Measurements from ENCODE around the gene SFSWAP. TPM values are rescaled to one million over a fixed set of nuclear protein-coding genes. Genes with fewer than 3 reads are reported as not detected.

Gene SFSWAP
- total and polyA plus RNA-seq, 2 of the 8 experiments (the other 6 are each of a cell fraction or from before 2014, with no cell fraction given) = 36.5 to 49.5 TPM

DNA sequence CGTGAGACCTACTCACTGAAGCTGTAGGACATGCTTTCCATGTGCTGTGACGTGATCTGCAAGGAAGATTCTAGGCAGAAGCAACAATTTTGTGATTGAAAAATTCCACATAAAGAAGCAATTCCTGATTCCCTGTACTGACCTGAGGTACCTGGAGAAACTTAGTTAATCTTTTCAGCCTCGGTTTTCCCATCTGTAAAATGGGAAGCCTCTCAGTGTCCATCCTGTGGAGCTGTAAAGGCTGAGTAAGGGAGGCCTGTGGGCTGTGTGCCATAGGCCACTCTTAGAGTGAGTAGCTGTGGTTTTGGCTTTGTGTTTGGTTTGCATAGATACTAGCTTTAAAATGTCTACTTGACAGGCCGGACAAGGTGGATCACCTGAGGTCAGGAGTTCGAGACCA is 50.7 kb downstream of the SFSWAP start:
- POLR2A ChIA-PET (ENCODE audit: partially characterized antibody) = no interaction called here
- no peak for TF ChIP-seq CBX5 (IDR thresholded peaks at IDR 0.05; ENCODE audit: low read depth, low read length)
- no peak for TF ChIP-seq YY1 (IDR thresholded peaks at IDR 0.05; ENCODE audit: low read depth, low read length)
- TF ChIP-seq, protein P1, sequence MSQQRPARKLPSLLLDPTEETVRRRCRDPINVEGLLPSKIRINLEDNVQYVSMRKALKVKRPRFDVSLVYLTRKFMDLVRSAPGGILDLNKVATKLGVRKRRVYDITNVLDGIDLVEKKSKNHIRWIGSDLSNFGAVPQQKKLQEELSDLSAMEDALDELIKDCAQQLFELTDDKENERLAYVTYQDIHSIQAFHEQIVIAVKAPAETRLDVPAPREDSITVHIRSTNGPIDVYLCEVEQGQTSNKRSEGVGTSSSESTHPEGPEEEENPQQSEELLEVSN (IDR thresholded peaks at IDR 0.05) = no peak
- TF ChIP-seq, protein P2, sequence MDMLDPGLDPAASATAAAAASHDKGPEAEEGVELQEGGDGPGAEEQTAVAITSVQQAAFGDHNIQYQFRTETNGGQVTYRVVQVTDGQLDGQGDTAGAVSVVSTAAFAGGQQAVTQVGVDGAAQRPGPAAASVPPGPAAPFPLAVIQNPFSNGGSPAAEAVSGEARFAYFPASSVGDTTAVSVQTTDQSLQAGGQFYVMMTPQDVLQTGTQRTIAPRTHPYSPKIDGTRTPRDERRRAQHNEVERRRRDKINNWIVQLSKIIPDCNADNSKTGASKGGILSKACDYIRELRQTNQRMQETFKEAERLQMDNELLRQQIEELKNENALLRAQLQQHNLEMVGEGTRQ (IDR thresholded peaks at IDR 0.05; ENCODE audit: low read length) = no peak
- TF ChIP-seq GTF2F1 (IDR thresholded peaks at IDR 0.05; ENCODE audit: borderline replicate concordance, low read depth, low read length) = no peak
- TF ChIP-seq, protein P3, sequence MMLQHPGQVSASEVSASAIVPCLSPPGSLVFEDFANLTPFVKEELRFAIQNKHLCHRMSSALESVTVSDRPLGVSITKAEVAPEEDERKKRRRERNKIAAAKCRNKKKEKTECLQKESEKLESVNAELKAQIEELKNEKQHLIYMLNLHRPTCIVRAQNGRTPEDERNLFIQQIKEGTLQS (IDR thresholded peaks at IDR 0.05; ENCODE audit: insufficient read depth, low read depth, low read length) = no peak
- TF ChIP-seq SRF (IDR thresholded peaks at IDR 0.05; ENCODE audit: low read depth, low read length) = no peak
- TF ChIP-seq, protein P4, sequence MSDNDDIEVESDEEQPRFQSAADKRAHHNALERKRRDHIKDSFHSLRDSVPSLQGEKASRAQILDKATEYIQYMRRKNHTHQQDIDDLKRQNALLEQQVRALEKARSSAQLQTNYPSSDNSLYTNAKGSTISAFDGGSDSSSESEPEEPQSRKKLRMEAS (IDR thresholded peaks at IDR 0.05) = no peak
- TF ChIP-seq BRCA1 (IDR thresholded peaks at IDR 0.05; ENCODE audit: low read depth, low read length) = no peak

More for the DNA sequence above, 50.7 kb downstream of the SFSWAP start:
- no peak overlapping the region for H2BK20ac ChIP-seq (ENCODE audit: low read length)
- FAIRE-seq = no peak
- no peak overlapping the region for H4K8ac ChIP-seq (ENCODE audit: extremely low read depth, insufficient read depth, low read length)
- 90% methylated on average over 5 of the region's 5 CpGs; no CpG with 5 or more reads in 1 of the 2 experiments for WGBS, 2 experiments (ENCODE audit: extremely low coverage in 1 of 2, insufficient coverage in 1 of 2, insufficient read length in 1 of 2, insufficient replicate concordance in 2 of 2, low coverage in 1 of 2, low lambda C conversion rate in 2 of 2, missing lambda C conversion rate in 1 of 2)
- H3K4me1 ChIP-seq (replicated peaks in 1 of 4; ENCODE audit: control insufficient read depth in 3 of 4, insufficient read depth in 4 of 4, low read length in 3 of 4) = no peaks in the 10 kb centered on the region
- no peaks in the 10 kb centered on the region for H3K9me3 ChIP-seq (ENCODE audit: insufficient read depth in 2 of 2, low read depth in 1 of 2, low read length in 1 of 2)
- H2BK5ac ChIP-seq (ENCODE audit: low read depth, low read length) = no peak overlapping the region
- H2BK15ac ChIP-seq (ENCODE audit: low read length) = no peak overlapping the region
- no peak overlapping the region for H2AK5ac ChIP-seq (ENCODE audit: low read depth, low read length)
- CTCF ChIA-PET (ENCODE audit: partially characterized antibody) = interaction anchor here (1.0 to 1.4 kb wide), 3 partner anchors 15 to 307 kb away, joined by 3 to 4 read pairs (median 4); no protein-coding TSS in a partner anchor
- H3K4ac ChIP-seq (replicated peaks; ENCODE audit: insufficient read length, low read depth, low read length) = no peak overlapping the region
- H3K56ac ChIP-seq (replicated peaks; ENCODE audit: insufficient read length, low read depth, low read length) = no peak overlapping the region
- no peak overlapping the region for H2BK12ac ChIP-seq (ENCODE audit: low read depth, low read length)
- no peak overlapping the region for H3K23ac ChIP-seq (ENCODE audit: insufficient read length)
- H3K18ac ChIP-seq (ENCODE audit: extremely low read depth, low read length) = no peak overlapping the region
- peaks cover 15 to 52% (median 35%) of the 10 kb centered on the region in 4 experiments for H3K36me3 ChIP-seq (ENCODE audit: control insufficient read depth in 2 of 4, insufficient read depth in 4 of 4, low read length in 3 of 4)
- no peaks in the 10 kb centered on the region for H3K79me2 ChIP-seq (ENCODE audit: control insufficient read depth in 1 of 2, insufficient read depth in 2 of 2, low read length in 2 of 2)
- no peak overlapping the region for H3K14ac ChIP-seq (ENCODE audit: insufficient read length)
- no peak overlapping the region for H4K5ac ChIP-seq (ENCODE audit: insufficient read length, low read depth, low read length)
- no peak overlapping the region for H3K27ac ChIP-seq (ENCODE audit: low read depth, low read length)
- no peak overlapping the region for H3K9ac ChIP-seq (replicated peaks in 1 of 4; ENCODE audit: extremely low read depth in 1 of 4, low read depth in 3 of 4, low read length in 3 of 4)
- H3K4me2 ChIP-seq (ENCODE audit: insufficient read depth in 1 of 2, low read depth in 2 of 2, low read length in 2 of 2) = no peak overlapping the region
- no peaks in the 10 kb centered on the region for H3K23me2 ChIP-seq (ENCODE audit: low read depth, low read length)
- H2BK120ac ChIP-seq (replicated peaks; ENCODE audit: low read depth, low read length) = no peak overlapping the region
- no peak for DNase-seq (ENCODE audit: low read depth in 1 of 2, low spot score in 2 of 2)
- peaks cover 8% of the 10 kb centered on the region; the same call in 1 of the 2 replicates for H3K79me1 ChIP-seq (ENCODE audit: low read depth, low read length)
- H3K4me3 ChIP-seq (ENCODE audit: extremely low read depth in 1 of 4, insufficient read depth in 2 of 4, low read depth in 3 of 4, low read length in 4 of 4) = no peak overlapping the region
- no peak overlapping the region for H4K91ac ChIP-seq (replicated peaks; ENCODE audit: insufficient read length, low read length)
- H3K27me3 ChIP-seq (replicated peaks in 1 of 4; ENCODE audit: control insufficient read depth in 3 of 4, extremely low read depth in 1 of 4, insufficient read depth in 3 of 4, low read length in 3 of 4) = no peaks in the 10 kb centered on the region
- no peaks in the 10 kb centered on the region for H4K20me1 ChIP-seq (replicated peaks in 1 of 2; ENCODE audit: control insufficient read depth in 1 of 2, insufficient read depth in 2 of 2, low read length in 2 of 2)
- no peak overlapping the region for H2AFZ ChIP-seq (ENCODE audit: low read length)
